HCT116 (cell line): ENCODE measurements around the gene TMEM101. TPM values are rescaled to one million over a fixed set of nuclear protein-coding genes. Genes with fewer than 3 reads are reported as not detected.

Experiments used
- ATAC-seq: fragments of 200-7000 bp; cut with Tn5 transposase; 2 replicates; pipeline ENCODE4 v1.9.1; 2020; ENCODE audit warnings: mild to moderate bottlenecking, moderate library complexity
- BruUV-seq: library from RNA; stranded (reverse); fragments of 400-500 nt; replicated peaks from 2 replicates; lab custom pipeline; 2021; lab: Mats Ljungman, UMichigan
- CTCF ChIA-PET: fragments of 300-600 bp; sonication (Branson Sonifier 250); formaldehyde crosslinking; loops from one replicate; lab custom pipeline; 2021; ENCODE audit warnings: antibody characterized with exemption; lab: Charles Lee
- POLR2A ChIA-PET: fragments of 300-600, 350-600 bp; sonication (Branson Sonifier 250); formaldehyde crosslinking; loops from one replicate; lab custom pipeline; 2021; ENCODE audit warnings: antibody characterized with exemption; lab: Charles Lee
- RAD21 ChIA-PET, 2 experiments: fragments of 300-600 bp; sonication (Branson Sonifier 250); formaldehyde crosslinking; loops; one replicate each; lab custom pipeline; 2023; ENCODE audit warnings: low total read pairs in 2 of 2; ENCODE audit not compliant: uncharacterized antibody in 2 of 2, unreplicated experiment in 2 of 2, low non-redundant PET in 1 of 2; lab: Charles Lee
- DNase-seq: peaks from one replicate; pipeline ENCODE4 v3.0.0-alpha.2; 2010; ENCODE audit warnings: low read depth, low spot score
- H2AFZ ChIP-seq: fragments of 200-600 bp; shearing (Covaris generic), sonication (generic); 2 replicates; pipeline ENCODE4 v1.6.1; 2017; ENCODE audit warnings: low read depth, mixed run types, mixed read lengths, antibody characterized with exemption, low read length; ENCODE audit not compliant: poor library complexity, severe bottlenecking
- H3K27ac ChIP-seq: 2 replicates; pipeline ENCODE4 v1.5.1; 2012; ENCODE audit warnings: low read depth, low read length
- H3K27me3 ChIP-seq: fragments of 200-600 bp; sonication (generic); 2 replicates; pipeline ENCODE4 v1.6.1; 2016; ENCODE audit warnings: mixed run types, low read length, mixed read lengths; ENCODE audit not compliant: insufficient read depth
- H3K36me3 ChIP-seq, 2 experiments: fragments of 200-500 bp in 1 of 2; fragments of 200-600 bp in 1 of 2; sonication (Bioruptor generic) in 1 of 2; sonication (generic) in 1 of 2; 2 replicates each; pipeline versions ENCODE4 v1.5.1 to v1.6.1; 2014 to 2016; ENCODE audit warnings: low read length in 2 of 2, inconsistent platforms in 1 of 2, mixed read lengths in 1 of 2, mixed run types in 1 of 2; ENCODE audit not compliant: insufficient read depth in 2 of 2, control insufficient read depth in 1 of 2
- H3K4me1 ChIP-seq, 2 experiments: fragments of 200-600 bp in 1 of 2; sonication (generic) in 1 of 2; 2 replicates each; pipeline versions ENCODE4 v1.5.1 to v1.6.1; 2012 to 2017; ENCODE audit warnings: low read length in 2 of 2, inconsistent platforms in 1 of 2, mild to moderate bottlenecking in 1 of 2, mixed read lengths in 1 of 2, mixed run types in 1 of 2, moderate library complexity in 1 of 2; ENCODE audit not compliant: insufficient read depth in 2 of 2, control insufficient read depth in 1 of 2
- H3K4me2 ChIP-seq: fragments of 200-600 bp; sonication (generic); 2 replicates; pipeline ENCODE4 v1.6.1; 2017; ENCODE audit warnings: mixed run types, low read length, mixed read lengths
- H3K4me3 ChIP-seq, 2 experiments: fragments of 200-600 bp in 1 of 2; sonication (generic) in 1 of 2; replicated peaks in 1 of 2; 2 replicates each; pipeline ENCODE4 v1.5.1; 2011 to 2016; ENCODE audit warnings: low read length in 2 of 2, control low read depth in 1 of 2, low read depth in 1 of 2, mild to moderate bottlenecking in 1 of 2, mixed read lengths in 1 of 2, mixed run types in 1 of 2
- H3K79me2 ChIP-seq: fragments of 200-600 bp; sonication (generic); 2 replicates; pipeline ENCODE4 v1.6.1; 2017; ENCODE audit warnings: mild to moderate bottlenecking, mixed run types, low read length, moderate library complexity, mixed read lengths; ENCODE audit not compliant: insufficient read depth
- H3K9ac ChIP-seq: fragments of 200-600 bp; sonication (generic); 2 replicates; pipeline ENCODE4 v1.6.1; 2016; ENCODE audit warnings: low read length, mixed read lengths
- H3K9me2 ChIP-seq: fragments of 200-600 bp; sonication (generic), shearing (Covaris generic); 2 replicates; pipeline ENCODE4 v1.6.1; 2017; ENCODE audit warnings: mixed run types, mild to moderate bottlenecking, moderate library complexity; ENCODE audit not compliant: insufficient read depth
- H3K9me3 ChIP-seq, 2 experiments: fragments of 200-500 bp in 1 of 2; fragments of 200-600 bp in 1 of 2; sonication (Bioruptor generic) in 1 of 2; sonication (generic) in 1 of 2; 2 replicates each; pipeline ENCODE4 v1.6.1; 2014 to 2017; ENCODE audit warnings: low read length in 2 of 2, mixed read lengths in 2 of 2, inconsistent platforms in 1 of 2, low read depth in 1 of 2, mild to moderate bottlenecking in 1 of 2, mixed run types in 1 of 2, moderate library complexity in 1 of 2; ENCODE audit not compliant: control insufficient read depth in 1 of 2, insufficient read depth in 1 of 2
- H4K20me1 ChIP-seq: fragments of 200-600 bp; sonication (generic), shearing (Covaris generic); 2 replicates; pipeline ENCODE4 v1.6.1; 2017; ENCODE audit warnings: mixed run types, mild to moderate bottlenecking, moderate library complexity; ENCODE audit not compliant: insufficient read depth
- CBX3 ChIP-seq: IDR thresholded peaks from 2 replicates; pipeline ENCODE4 v1.6.1; 2012; ENCODE audit warnings: low read depth
- EZH2phosphoT487 ChIP-seq: fragments of 200-600 bp; IDR thresholded peaks from 2 replicates; pipeline ENCODE4 v1.6.1; 2018; ENCODE audit warnings: antibody characterized with exemption, borderline replicate concordance
- FOSL1 ChIP-seq: IDR thresholded peaks from 2 replicates; pipeline ENCODE4 v1.6.1; 2012; ENCODE audit warnings: low read depth
- JUND ChIP-seq: IDR thresholded peaks from 2 replicates; pipeline ENCODE4 v1.6.1; 2012
- POLR2A ChIP-seq: IDR thresholded peaks from 2 replicates; pipeline ENCODE4 v1.7.0; 2011; ENCODE audit warnings: borderline replicate concordance; ENCODE audit not compliant: insufficient read depth, insufficient read length; ENCODE audit errors: extremely low read depth
- POLR2AphosphoS5 ChIP-seq: IDR thresholded peaks from 2 replicates; pipeline ENCODE4 v1.6.1; 2011; ENCODE audit warnings: mild to moderate bottlenecking, low read depth, low read length, moderate library complexity
- SIN3A ChIP-seq: IDR thresholded peaks from 2 replicates; pipeline ENCODE4 v1.6.1; 2012; ENCODE audit warnings: low read depth
- SP1 ChIP-seq: IDR thresholded peaks from 2 replicates; pipeline ENCODE4 v1.6.1; 2012; ENCODE audit warnings: low read depth
- SRF ChIP-seq: IDR thresholded peaks from 2 replicates; pipeline ENCODE4 v1.6.1; 2012; ENCODE audit warnings: low read depth
- TCF7L2 ChIP-seq: IDR thresholded peaks from 2 replicates; pipeline ENCODE4 v1.7.0; 2011; ENCODE audit warnings: borderline replicate concordance, inconsistent platforms; ENCODE audit not compliant: insufficient read depth, insufficient read length; ENCODE audit errors: extremely low read depth
- YY1 ChIP-seq: IDR thresholded peaks from 2 replicates; pipeline ENCODE4 v1.6.1; 2011; ENCODE audit warnings: low read length, low read depth, moderate library complexity, mild to moderate bottlenecking; ENCODE audit not compliant: insufficient replicate concordance; ENCODE audit errors: extremely low read depth
- ZBTB33 ChIP-seq: IDR thresholded peaks from 2 replicates; pipeline ENCODE4 v1.6.1; 2011; ENCODE audit warnings: mild to moderate bottlenecking, low read length, moderate library complexity; ENCODE audit not compliant: insufficient replicate concordance; ENCODE audit errors: extremely low read depth
- ZNF274 ChIP-seq: fragments of 200-500 bp; sonication (Bioruptor generic); IDR thresholded peaks from 2 replicates; pipeline ENCODE4 v1.6.1; 2014; ENCODE audit warnings: mild to moderate bottlenecking, low read depth, low read length, inconsistent platforms
- intact Hi-C: fragments of 100-400 bp; cut with micrococcal nuclease; formaldehyde crosslinking; loops from 2 replicates; pipeline ENCODE4 v1.10.0; 2022
- total RNA-seq: library from RNA; stranded (reverse); gene quantifications from one replicate; pipeline ENCODE4 v1.2.1, GENCODE V29; 2021; ENCODE audit not compliant: unreplicated experiment
- TF ChIP-seq, protein P1 (sequence below): IDR thresholded peaks from 2 replicates; pipeline ENCODE4 v1.6.1; 2012
- TF ChIP-seq, protein P2 (sequence below): IDR thresholded peaks from 2 replicates; pipeline ENCODE4 v1.6.1; 2012

TMEM101 gene
- total RNA-seq, 1 experiment from 2014 or later = 43.8 TPM

GRCh38 chr17:44002141-44002848 is 12.5 kb downstream of the TMEM101 start:
- peaks cover 15% of the 10 kb centered on the region; the same call in 1 of the 2 replicates for H3K79me2 ChIP-seq
- H3K4me1 ChIP-seq = peaks cover 11 to 54% of the 10 kb centered on the region in 2 experiments
- no peak overlapping the region for H2AFZ ChIP-seq
- peak overlapping the region; percentile 15; the same call in 1 of the 2 replicates for H3K4me2 ChIP-seq
- no peaks in the 10 kb centered on the region for H4K20me1 ChIP-seq
- H3K27ac ChIP-seq = no peak overlapping the region
- TF ChIP-seq JUND (peak; percentile 54), YY1 (no peak), FOSL1 (peak; percentile 50; the same call in 1 of the 2 replicates), CBX3 (peak; percentile 63; the same call in 1 of the 2 replicates), POLR2AphosphoS5 (peak; percentile 37; the same call in 1 of the 2 replicates)
- TF ChIP-seq, protein P1, sequence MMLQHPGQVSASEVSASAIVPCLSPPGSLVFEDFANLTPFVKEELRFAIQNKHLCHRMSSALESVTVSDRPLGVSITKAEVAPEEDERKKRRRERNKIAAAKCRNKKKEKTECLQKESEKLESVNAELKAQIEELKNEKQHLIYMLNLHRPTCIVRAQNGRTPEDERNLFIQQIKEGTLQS = no peak
- TF ChIP-seq, protein P2, sequence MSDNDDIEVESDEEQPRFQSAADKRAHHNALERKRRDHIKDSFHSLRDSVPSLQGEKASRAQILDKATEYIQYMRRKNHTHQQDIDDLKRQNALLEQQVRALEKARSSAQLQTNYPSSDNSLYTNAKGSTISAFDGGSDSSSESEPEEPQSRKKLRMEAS = peak; percentile 85
- TF ChIP-seq, all 23 proteins: peak for 5
- Histone ChIP-seq H3K4me3 (no peak overlapping the region), H3K27me3 (no peaks in the 10 kb centered on the region), H3K36me3 (peaks cover 0 to under 1% of the 10 kb centered on the region in 2 experiments; a peak in 1 of 4 replicates), H3K9me3 (no peaks in the 10 kb centered on the region), H3K9me2 (no peaks in the 10 kb centered on the region), H3K9ac (no peak overlapping the region)
- ATAC-seq (no peak), DNase-seq (no peak)
- CTCF ChIA-PET = interaction anchor here (1.0 to 3.8 kb wide), 2 partner anchors 59 to 156 kb away, joined by 3 to 19 read pairs; no protein-coding TSS in a partner anchor
- no TSS peak for BruUV-seq
- intact Hi-C loops = no loop called here
- POLR2A ChIA-PET = interaction anchor here (1.1 kb wide), 1 partner anchor 13 kb away, joined by 3 read pairs; no protein-coding TSS in a partner anchor
- RAD21 ChIA-PET = no interaction called here

- no peak for TF ChIP-seq YY1
- no peak for TF ChIP-seq TCF7L2
- TF ChIP-seq SRF = no peak
- TF ChIP-seq ZNF274 = no peak
- TF ChIP-seq POLR2A = no peak
- TF ChIP-seq SIN3A = no peak
- no peak for TF ChIP-seq ZBTB33
- TF ChIP-seq EZH2phosphoT487 = no peak
- TF ChIP-seq SP1 = no peak
- no peak for TF ChIP-seq POLR2AphosphoS5
- TF ChIP-seq, all 23 proteins: peak for 0
- ATAC-seq (no peak), DNase-seq (no peak)
- CTCF ChIA-PET = interaction anchor here (3.8 kb wide), 1 partner anchor 58 kb away, joined by 19 read pairs; no protein-coding TSS in a partner anchor
- H4K20me1 ChIP-seq = no peaks in the 10 kb centered on the region
- no peak overlapping the region for H2AFZ ChIP-seq
- H3K4me3 ChIP-seq = no peak overlapping the region
- peaks cover 7 to 47% of the 10 kb centered on the region in 2 experiments for H3K4me1 ChIP-seq
- no peaks in the 10 kb centered on the region for H3K36me3 ChIP-seq
- H3K27me3 ChIP-seq = no peaks in the 10 kb centered on the region
- no peaks in the 10 kb centered on the region for H3K9me3 ChIP-seq
- POLR2A ChIA-PET = interaction anchor here (1.1 kb wide), 1 partner anchor 12 kb away, joined by 3 read pairs; no protein-coding TSS in a partner anchor
- no peak overlapping the region for H3K4me2 ChIP-seq
- H3K79me2 ChIP-seq = peaks cover 11% of the 10 kb centered on the region; the same call in 1 of the 2 replicates
- intact Hi-C loops = no loop called here
- RAD21 ChIA-PET = no interaction called here
- no peaks in the 10 kb centered on the region for H3K9me2 ChIP-seq
- no peak overlapping the region for H3K27ac ChIP-seq
- BruUV-seq = no TSS peak
- no peak overlapping the region for H3K9ac ChIP-seq
These were observed 13.3 kb downstream of the TMEM101 start for GRCh38 chr17:44001461-44001920.
